ENCODE measurements around the gene CYTH1. TPM values are rescaled to one million over a fixed set of nuclear protein-coding genes. Genes with fewer than 3 reads are reported as not detected.

CYTH1 gene
- total and polyA plus RNA-seq, 4 donors = 15.4 to 32.1 (median 20.6) TPM

DNA sequence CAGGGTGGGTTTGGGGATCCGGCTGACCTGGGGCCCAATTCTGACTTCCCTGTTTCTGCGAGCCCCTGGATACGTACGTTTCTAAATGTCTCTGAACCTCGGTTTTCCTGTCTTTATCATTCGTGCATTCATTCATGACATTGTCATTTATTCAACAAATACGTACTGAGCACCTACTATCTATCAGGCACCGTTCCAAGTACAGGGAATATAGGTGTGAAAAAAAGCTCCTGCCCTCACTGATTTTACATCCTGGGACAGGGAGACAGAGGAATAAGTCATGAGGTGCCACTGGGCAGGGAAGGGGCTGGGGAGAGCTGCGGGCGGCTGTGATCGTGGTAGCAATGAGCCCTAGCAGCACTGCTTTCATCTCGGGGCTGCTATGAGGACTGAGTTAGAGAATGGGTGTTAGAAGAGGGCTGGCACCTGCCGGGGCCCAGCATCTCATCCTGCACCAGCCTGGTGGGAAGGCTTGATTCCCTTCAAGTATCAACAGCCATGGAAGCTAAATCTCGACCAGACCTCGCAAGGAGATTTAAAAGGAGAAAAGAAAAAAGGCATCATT is 116.6 kb downstream of the CYTH1 start:
- no peak for DNase-seq (ENCODE audit: low spot score)
- Histone ChIP-seq H3K4me1 (ENCODE audit: control insufficient read depth in 4 of 4, insufficient read depth in 4 of 4, low read length in 3 of 4) (peaks cover 0 to 5% (median 0%) of the 10 kb centered on the region in 4 donors), H3K27me3 (ENCODE audit: control insufficient read depth in 4 of 4, insufficient read depth in 4 of 4, low read length in 3 of 4) (no peaks in the 10 kb centered on the region), H3K4me3 (ENCODE audit: low read depth in 1 of 3, low read length in 3 of 3) (no peak overlapping the region), H3K36me3 (ENCODE audit: control insufficient read depth in 4 of 4, insufficient read depth in 3 of 4, low read depth in 1 of 4, low read length in 3 of 4) (no peaks in the 10 kb centered on the region), H3K27ac (ENCODE audit: low read depth in 1 of 2, low read length in 2 of 2) (peak overlapping the region in 1 of 2 donors; percentile 19), H3K9me3 (ENCODE audit: control insufficient read depth in 4 of 4, low read length in 3 of 4) (no peaks in the 10 kb centered on the region), H3K9ac (ENCODE audit: low read depth in 1 of 2, low read length in 2 of 2) (no peak overlapping the region)
- no peak for TF ChIP-seq REST (IDR thresholded peaks at IDR 0.05)
- TF ChIP-seq GABPA (IDR thresholded peaks at IDR 0.05 in 1 of 2, conservative IDR thresholded peaks at IDR 0.05 in 1 of 2) = no peak
- no peak for TF ChIP-seq ZBTB33 (IDR thresholded peaks at IDR 0.05)
- TF ChIP-seq MAX (IDR thresholded peaks at IDR 0.05) = no peak
- TF ChIP-seq JUND (IDR thresholded peaks at IDR 0.05) = no peak
- no peak for TF ChIP-seq HNF4A (conservative IDR thresholded peaks at IDR 0.05)
- no peak for TF ChIP-seq RXRA (IDR thresholded peaks at IDR 0.05)
- no peak for TF ChIP-seq SP1 (IDR thresholded peaks at IDR 0.05)
- TF ChIP-seq, protein P1, sequence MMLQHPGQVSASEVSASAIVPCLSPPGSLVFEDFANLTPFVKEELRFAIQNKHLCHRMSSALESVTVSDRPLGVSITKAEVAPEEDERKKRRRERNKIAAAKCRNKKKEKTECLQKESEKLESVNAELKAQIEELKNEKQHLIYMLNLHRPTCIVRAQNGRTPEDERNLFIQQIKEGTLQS (IDR thresholded peaks at IDR 0.05) = no peak
- TF ChIP-seq, protein P2, sequence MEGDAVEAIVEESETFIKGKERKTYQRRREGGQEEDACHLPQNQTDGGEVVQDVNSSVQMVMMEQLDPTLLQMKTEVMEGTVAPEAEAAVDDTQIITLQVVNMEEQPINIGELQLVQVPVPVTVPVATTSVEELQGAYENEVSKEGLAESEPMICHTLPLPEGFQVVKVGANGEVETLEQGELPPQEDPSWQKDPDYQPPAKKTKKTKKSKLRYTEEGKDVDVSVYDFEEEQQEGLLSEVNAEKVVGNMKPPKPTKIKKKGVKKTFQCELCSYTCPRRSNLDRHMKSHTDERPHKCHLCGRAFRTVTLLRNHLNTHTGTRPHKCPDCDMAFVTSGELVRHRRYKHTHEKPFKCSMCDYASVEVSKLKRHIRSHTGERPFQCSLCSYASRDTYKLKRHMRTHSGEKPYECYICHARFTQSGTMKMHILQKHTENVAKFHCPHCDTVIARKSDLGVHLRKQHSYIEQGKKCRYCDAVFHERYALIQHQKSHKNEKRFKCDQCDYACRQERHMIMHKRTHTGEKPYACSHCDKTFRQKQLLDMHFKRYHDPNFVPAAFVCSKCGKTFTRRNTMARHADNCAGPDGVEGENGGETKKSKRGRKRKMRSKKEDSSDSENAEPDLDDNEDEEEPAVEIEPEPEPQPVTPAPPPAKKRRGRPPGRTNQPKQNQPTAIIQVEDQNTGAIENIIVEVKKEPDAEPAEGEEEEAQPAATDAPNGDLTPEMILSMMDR (IDR thresholded peaks at IDR 0.05; ENCODE audit: low read depth, low read length, missing input control) = no peak
- TF ChIP-seq NR2F2 (IDR thresholded peaks at IDR 0.05) = no peak
- 52% methylated on average over 15 of the region's 15 CpGs for WGBS

DNA sequence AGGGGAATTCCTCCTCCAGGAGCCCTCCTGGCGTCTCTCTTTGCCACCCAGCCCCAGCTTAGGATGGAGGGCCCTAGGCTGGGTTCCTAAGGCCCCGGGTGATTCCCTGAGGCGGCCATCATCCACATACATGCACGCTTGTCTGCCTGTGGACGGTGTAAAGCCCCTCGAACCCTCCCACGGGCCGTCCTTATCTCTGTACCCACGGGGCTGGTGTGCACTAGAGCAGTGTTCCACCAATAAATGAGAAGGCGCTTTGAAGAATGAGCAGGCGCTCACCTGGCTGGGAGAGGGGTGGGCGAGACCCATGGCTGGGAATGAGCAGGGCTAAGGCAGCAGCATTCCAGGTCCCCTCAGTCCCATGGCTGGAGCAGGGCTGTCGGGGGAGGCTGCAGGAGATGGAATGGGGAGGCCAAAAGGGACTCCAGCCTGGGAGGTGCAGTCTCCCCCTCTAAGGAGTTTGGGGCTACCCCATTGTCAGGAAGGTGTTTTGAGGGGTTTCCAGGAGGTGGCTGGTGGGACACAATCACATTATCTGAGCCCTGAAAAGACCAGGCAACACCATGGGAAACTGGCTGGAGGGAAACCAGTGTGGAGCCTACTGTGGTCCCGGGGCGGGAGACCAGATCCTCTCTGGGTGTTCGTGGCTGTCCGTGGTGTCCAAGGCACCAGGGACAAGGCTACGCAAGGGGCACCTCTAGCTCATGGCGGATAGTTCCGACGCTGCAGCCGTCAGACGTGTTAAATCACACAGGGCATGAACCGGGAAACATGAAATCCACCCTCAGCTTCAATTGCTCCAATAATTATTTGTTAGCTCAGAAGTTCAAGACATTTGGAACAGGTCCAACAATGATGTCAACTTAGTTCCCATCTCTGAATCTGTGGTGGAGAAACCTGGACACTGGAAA is 117.3 kb downstream of the CYTH1 start:
- Histone ChIP-seq H3K4me3 (ENCODE audit: low read depth in 1 of 3, low read length in 3 of 3) (no peak overlapping the region), H3K9me3 (ENCODE audit: control insufficient read depth in 4 of 4, low read length in 3 of 4) (no peaks in the 10 kb centered on the region), H3K27me3 (ENCODE audit: control insufficient read depth in 4 of 4, insufficient read depth in 4 of 4, low read length in 3 of 4) (no peaks in the 10 kb centered on the region), H3K9ac (ENCODE audit: low read depth in 1 of 2, low read length in 2 of 2) (no peak overlapping the region), H3K27ac (ENCODE audit: low read depth in 1 of 2, low read length in 2 of 2) (no peak overlapping the region), H3K4me1 (ENCODE audit: control insufficient read depth in 4 of 4, insufficient read depth in 4 of 4, low read length in 3 of 4) (peaks cover 0 to 5% (median 0%) of the 10 kb centered on the region in 4 donors), H3K36me3 (ENCODE audit: control insufficient read depth in 4 of 4, insufficient read depth in 3 of 4, low read depth in 1 of 4, low read length in 3 of 4) (no peaks in the 10 kb centered on the region)
- 74% methylated on average over 24 of the region's 24 CpGs for WGBS
- no peak for DNase-seq (ENCODE audit: low spot score)
- TF ChIP-seq SP1 (IDR thresholded peaks at IDR 0.05) = no peak
- no peak for TF ChIP-seq EGR1 (IDR thresholded peaks at IDR 0.05; ENCODE audit: low read depth in 2 of 2)
- TF ChIP-seq, protein P1 (IDR thresholded peaks at IDR 0.05) = no peak
- no peak for TF ChIP-seq MAX (IDR thresholded peaks at IDR 0.05)
- TF ChIP-seq NR2F2 (IDR thresholded peaks at IDR 0.05) = no peak
- TF ChIP-seq TAF1 (conservative IDR thresholded peaks at IDR 0.05) = no peak
